ENCODE measurements around the gene DCST1.

The DCST1 gene

GRCh38 chr1:155012776-155013602, 20.6 kb upstream of the DCST1 start:
- in situ Hi-C loops (cut with MboI; ENCODE audit: low sequenced_read_pairs): no loop called here

- in situ Hi-C loops (cut with MboI; ENCODE audit: low sequenced_read_pairs): no loop called here
Measured at GRCh38 chr1:155013632-155014031, 20.0 kb upstream of the DCST1 start.

GRCh38 chr1:155014709-155015508, 18.7 kb upstream of the DCST1 start:
- in situ Hi-C loops (cut with MboI; ENCODE audit: low sequenced_read_pairs): no loop called here

- in situ Hi-C loops (cut with MboI; ENCODE audit: low sequenced_read_pairs): no loop called here
Measured at GRCh38 chr1:155015527-155016230, 17.9 kb upstream of the DCST1 start.

GRCh38 chr1:155016231-155016831, 17.3 kb upstream of the DCST1 start:
- in situ Hi-C loops (cut with MboI; ENCODE audit: low sequenced_read_pairs): no loop called here

GRCh38 chr1:155017041-155017945, 16.3 kb upstream of the DCST1 start:
- in situ Hi-C loops (cut with MboI; ENCODE audit: low sequenced_read_pairs): no loop called here

- in situ Hi-C loops (cut with MboI; ENCODE audit: low sequenced_read_pairs): no loop called here
Measured at GRCh38 chr1:155017946-155018316, 15.7 kb upstream of the DCST1 start.

- in situ Hi-C loops (cut with MboI; ENCODE audit: low sequenced_read_pairs): no loop called here
Measured at GRCh38 chr1:155018617-155019348, 14.8 kb upstream of the DCST1 start.

GRCh38 chr1:155019377-155020245, 14.0 kb upstream of the DCST1 start:
- in situ Hi-C loops (cut with MboI; ENCODE audit: low sequenced_read_pairs): no loop called here

GRCh38 chr1:155022136-155022926, 11.3 kb upstream of the DCST1 start:
- in situ Hi-C loops (cut with MboI; ENCODE audit: low sequenced_read_pairs): no loop called here

- in situ Hi-C loops (cut with MboI; ENCODE audit: low sequenced_read_pairs): no loop called here
Measured at GRCh38 chr1:155022927-155023236, 10.7 kb upstream of the DCST1 start.

- in situ Hi-C loops (cut with MboI; ENCODE audit: low sequenced_read_pairs): no loop called here
Measured at GRCh38 chr1:155023627-155024026, 10.0 kb upstream of the DCST1 start.

- in situ Hi-C loops (cut with MboI; ENCODE audit: low sequenced_read_pairs): no loop called here
Measured at GRCh38 chr1:155024315-155024714, 9.3 kb upstream of the DCST1 start.

- in situ Hi-C loops (cut with MboI; ENCODE audit: low sequenced_read_pairs): no loop called here
Measured at GRCh38 chr1:155026154-155026553, 7.5 kb upstream of the DCST1 start.

- in situ Hi-C loops (cut with MboI; ENCODE audit: low sequenced_read_pairs): no loop called here
Measured at GRCh38 chr1:155026588-155026987, 7.0 kb upstream of the DCST1 start.

GRCh38 chr1:155029513-155030242, 3.9 kb upstream of the DCST1 start:
- in situ Hi-C loops (cut with MboI; ENCODE audit: low sequenced_read_pairs): no loop called here

GRCh38 chr1:155030243-155030795, 3.3 kb upstream of the DCST1 start:
- in situ Hi-C loops (cut with MboI; ENCODE audit: low sequenced_read_pairs): no loop called here

Measured in HL-60/S4 treated with phorbol 12-myristate 13-acetate at 8.2 ng/mL for 4 days and 3 days (cell line).